ENCODE results near the gene MAD1L1.

GRCh38 chr7:1935176-1936005 lies 297.4 kb downstream of the MAD1L1 start:
- TF ChIP-seq GATA2 (IDR thresholded peaks at IDR 0.05; ENCODE audit: low read depth, low read length) = no peak
- no peak for TF ChIP-seq GATA3 (IDR thresholded peaks at IDR 0.05; ENCODE audit: low read depth, low read length)
